HG02970 (cell line): ENCODE results near the gene CAMK2G.
"Not testable (repeated sequence)": the region's sequence is repeated elsewhere in the genome, so short reads cannot be mapped to it uniquely, and the experiment has no call there.

ENCODE experiments used
- ATAC-seq: cut with Tn5 transposase; IDR thresholded peaks from one replicate; pipeline ENCODE4 v1.9.1; 2021; ENCODE audit warnings: mild to moderate bottlenecking, moderate library complexity, moderate number of reproducible peaks; ENCODE audit not compliant: unreplicated experiment, low FRiP score

CAMK2G gene

DNA sequence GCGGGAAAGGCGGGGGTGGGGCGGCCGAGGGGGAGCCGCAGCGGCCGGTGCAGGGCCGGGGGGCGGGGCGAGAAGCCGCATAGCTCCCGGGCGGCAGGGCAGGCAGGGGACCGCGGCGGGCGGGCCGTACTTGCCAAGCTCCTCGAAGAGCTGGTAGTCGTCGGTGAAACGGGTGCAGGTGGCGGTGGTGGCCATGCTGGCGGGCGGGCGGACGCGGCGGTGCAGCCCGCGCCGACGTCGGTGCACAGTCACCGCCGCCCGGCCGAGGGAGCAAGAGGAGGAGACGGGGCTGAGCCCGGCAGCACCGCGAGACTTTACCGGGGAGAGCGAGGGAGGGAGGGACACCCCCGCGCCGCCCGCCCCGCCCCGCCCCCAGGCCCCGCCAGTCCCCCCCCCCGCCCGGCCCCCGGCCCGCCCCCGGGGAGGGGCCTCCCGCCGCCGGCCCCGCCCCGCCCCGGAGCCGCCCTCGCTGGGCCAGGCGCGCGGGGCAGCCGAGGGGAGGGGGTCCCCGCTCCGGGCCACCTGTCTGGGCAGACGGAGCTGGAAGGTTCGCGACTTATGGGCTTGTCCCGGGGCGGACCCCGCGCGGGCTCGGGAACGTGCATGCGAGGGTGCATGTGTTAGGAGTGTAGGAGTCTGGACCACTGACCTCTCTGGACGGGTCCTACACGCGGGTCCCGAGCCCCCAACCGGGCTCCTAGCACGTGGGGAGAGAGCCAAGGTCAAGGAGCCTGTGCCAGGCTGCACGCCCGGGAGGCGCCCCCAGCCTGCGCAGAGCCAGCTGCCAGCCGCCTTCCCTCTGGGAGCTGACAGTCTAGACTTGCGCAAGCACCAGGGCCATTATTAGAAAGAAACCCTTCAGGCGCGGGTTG lies at the start of gene CAMK2G:
TSS of gene CAMK2G (minus strand) at position 289 of the 872 bp plus-strand sequence. CDS start at position 195, 94 bp downstream.
- peak; percentile 62 for ATAC-seq

- no peak for ATAC-seq
Observed at GRCh38 chr10:73922864-73923133, 48.4 kb upstream of the CAMK2G start.

- ATAC-seq = no peak
Observed at GRCh38 chr10:73922007-73922863, 47.9 kb upstream of the CAMK2G start.

DNA sequence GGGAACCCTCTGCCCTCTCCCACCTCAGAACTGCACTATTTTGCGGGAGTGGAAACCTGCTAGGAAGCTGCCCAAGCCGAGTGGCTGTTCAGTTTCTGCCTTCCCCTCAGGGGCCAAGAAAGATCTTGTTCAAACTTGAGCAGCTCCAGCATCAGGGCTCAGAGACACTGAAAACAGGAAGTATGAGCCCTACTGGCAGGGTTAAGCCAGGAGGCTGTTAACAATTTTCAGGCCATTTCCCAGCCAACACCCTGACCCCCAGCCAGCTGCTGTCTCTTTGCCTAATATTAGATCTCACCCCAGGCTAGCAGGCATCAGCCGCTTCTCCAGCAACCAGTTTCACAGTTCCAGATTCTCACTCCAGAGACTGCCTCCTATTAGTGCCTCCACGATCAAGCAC lies 45.7 kb upstream of the CAMK2G start:
- ATAC-seq = no peak

- not testable (repeated sequence) for ATAC-seq
Observed at GRCh38 chr10:73919481-73919880, 45.1 kb upstream of the CAMK2G start.

- no peak for ATAC-seq
Observed at GRCh38 chr10:73917566-73918305, 43.4 kb upstream of the CAMK2G start.

GRCh38 chr10:73916761-73917470 lies 42.6 kb upstream of the CAMK2G start:
- no peak for ATAC-seq

DNA sequence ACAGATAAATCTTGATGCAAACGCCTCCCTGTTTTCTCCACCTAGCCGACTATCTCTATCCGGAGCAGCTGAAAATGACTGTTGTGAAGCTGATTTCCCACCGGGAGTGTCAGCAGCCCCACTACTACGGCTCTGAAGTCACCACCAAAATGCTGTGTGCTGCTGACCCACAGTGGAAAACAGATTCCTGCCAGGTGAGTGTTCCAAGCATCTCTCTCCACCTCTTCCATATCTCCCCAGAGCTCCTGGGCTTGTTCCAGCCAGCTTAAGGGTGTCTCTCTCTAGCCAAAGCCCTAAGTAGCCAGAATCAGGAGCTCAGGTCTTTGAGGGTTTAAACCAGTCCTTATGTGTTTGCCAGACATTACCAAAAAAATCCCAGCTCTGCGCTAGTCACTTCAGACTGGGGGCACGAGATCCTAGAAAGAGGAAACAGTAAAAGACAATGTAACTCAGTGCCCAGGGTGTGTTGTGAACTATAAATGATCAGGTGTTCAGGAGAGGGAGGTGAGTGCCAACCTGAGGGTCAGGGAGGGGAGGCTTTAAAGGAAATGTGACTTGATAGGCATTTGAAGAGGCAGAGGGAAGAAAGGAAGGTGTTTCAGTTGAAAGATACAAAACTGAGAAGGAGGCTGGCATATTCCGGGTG lies 41.0 kb upstream of the CAMK2G start:
- no peak for ATAC-seq

DNA sequence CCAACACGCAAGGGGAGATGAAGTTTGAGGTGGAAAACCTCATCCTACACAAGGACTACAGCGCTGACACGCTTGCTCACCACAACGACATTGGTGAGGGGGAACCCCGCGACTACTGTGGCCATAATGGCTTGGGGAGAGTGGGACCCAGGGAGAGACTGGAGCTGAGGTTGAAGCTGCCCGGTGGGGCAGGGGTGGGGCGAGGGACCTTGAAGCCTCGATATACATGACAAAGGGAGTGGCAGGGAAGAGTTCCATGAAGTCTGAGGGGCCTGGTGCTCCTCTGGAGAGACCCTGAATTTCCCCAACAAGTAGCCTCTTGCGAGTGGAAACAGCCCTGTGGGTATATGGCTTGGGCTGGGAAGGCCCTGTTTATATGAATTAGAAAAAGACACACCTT lies 39.7 kb upstream of the CAMK2G start:
- ATAC-seq = no peak

DNA sequence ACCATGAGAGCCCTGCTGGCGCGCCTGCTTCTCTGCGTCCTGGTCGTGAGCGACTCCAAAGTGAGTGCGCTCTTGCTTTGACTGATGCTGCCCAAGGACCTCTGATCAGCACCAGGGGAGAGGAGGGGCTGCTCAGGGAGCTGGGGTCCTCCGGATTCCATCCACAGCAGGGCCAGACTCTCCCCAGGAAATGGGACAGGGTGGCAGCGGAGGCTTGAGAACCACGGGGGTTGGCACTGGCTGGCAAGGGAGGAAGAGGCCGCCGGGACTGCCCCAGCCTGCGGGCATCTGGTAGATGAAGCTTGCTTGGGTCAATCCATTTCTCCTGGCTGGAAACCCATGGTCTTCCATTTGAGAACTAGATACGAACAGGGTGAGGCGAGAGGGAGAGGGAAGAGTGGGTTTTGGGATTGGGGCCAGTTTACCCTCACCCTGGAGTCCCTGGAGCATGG lies 37.2 kb upstream of the CAMK2G start:
- ATAC-seq = no peak

GRCh38 chr10:73910764-73911552 lies 36.6 kb upstream of the CAMK2G start, which contains the start of gene PLAU:
Gene PLAU (plus strand): TSS chr10:73911132. CDS start chr10:73911556, 424 bp downstream.
- no peak for ATAC-seq

- ATAC-seq = no peak
Observed at GRCh38 chr10:73910401-73910763, 36.0 kb upstream of the CAMK2G start.

GRCh38 chr10:73909540-73910115 lies 35.3 kb upstream of the CAMK2G start:
- no peak for ATAC-seq

DNA sequence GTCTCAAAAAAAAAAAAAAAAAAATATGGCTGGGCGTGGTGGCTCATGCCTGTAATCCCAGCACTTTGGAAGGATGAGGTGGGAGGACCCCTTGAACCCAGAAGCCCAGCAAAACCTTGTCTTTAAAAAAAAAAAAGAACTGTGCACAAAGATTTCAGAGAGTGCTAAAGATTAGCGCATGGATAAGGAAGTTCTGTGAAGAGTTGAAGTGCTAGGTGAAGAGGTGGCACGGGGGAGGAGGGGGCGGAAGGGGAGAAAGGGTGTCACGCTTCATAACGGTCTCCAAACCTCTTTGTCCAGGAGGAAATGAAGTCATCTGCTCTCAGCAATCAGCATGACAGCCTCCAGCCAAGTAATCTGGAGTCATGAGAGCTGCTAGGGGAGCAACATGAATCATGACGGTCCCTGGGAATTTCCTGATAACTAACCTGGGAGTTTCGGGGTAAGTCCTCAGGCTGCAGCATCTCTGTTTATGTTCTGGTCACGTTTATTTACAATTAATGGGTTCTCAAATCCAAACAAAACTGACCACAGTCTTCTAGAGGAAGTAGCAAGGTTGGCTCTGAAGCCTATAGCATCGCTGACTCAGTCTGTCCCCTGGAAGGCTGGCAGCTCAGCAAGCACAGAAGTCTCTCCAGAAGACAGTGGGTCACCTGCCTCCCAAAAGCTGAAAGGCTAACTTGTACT lies 34.6 kb upstream of the CAMK2G start:
- no peak for ATAC-seq

- ATAC-seq = no peak
Observed at GRCh38 chr10:73907841-73908517, 33.6 kb upstream of the CAMK2G start.

DNA sequence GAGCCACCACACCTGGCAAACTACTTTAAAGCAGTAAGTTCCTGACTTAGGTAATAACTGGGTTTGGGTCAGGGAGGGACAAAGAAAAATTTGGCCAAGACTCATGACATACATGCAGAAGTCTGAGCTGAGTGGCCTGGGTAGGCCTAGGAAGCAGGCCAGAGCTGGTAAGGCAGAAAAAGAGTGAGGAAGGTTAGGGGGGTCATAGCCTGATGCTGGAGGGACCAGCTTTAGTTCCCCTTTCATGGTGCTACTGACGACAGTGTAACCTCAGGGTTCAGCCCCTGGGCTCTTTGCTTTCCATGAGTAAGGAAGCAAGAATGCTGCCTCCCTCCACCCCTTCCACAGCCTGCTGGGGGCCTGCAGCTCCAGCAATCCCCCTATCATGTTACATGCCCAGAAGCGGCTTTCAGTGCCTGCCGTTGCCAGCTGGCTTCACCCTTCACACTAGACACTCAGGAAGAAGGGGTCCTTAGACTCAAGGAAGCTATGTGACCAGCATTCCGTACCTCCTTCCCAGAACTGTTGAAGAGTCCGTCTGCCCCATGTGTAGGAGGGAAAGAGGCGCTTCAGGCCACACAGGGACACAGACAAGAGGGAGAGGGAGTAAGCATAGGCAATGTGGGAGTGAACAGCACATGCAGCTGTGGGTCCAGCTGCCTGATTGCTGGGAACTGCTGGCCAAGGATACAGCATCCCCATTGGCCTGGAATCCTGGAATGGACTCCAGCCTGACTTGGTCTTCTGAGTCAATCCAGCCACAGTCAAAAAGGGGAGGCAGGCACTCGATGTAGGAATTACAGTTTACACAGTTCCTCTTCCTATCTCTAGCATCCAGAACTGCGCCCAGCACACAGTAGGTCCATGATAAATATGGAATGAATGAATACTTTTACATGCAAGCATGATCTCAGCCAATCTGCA lies 32.4 kb upstream of the CAMK2G start:
- ATAC-seq = no peak
